SK-N-SH treated with all-trans-retinoic acid at 6 μM for 48 hours (cell line): ENCODE measurements around the gene KRT73.

ENCODE experiments used
- ATAC-seq: fragments of 200-7000 bp; cut with Tn5 transposase; 3 replicates; pipeline ENCODE4 v1.9.1; 2020; ENCODE audit warnings: mild to moderate bottlenecking, moderate library complexity
- ARNTL ChIP-seq: fragments of 450-650 bp; formaldehyde crosslinking; IDR thresholded peaks from 2 replicates; pipeline ENCODE4 v1.5.0; 2020; ENCODE audit warnings: low read depth, mild to moderate bottlenecking, moderate library complexity, borderline replicate concordance
- BACH2 ChIP-seq: fragments of 250-450 bp; sonication (Bioruptor Pico); IDR thresholded peaks from 2 replicates; pipeline ENCODE4 v1.9.0; 2021; ENCODE audit warnings: mild to moderate bottlenecking, borderline replicate concordance
- CREB5 ChIP-seq: fragments of 250-450 bp; sonication (Bioruptor Pico); IDR thresholded peaks from 2 replicates; pipeline ENCODE4 v1.5.1; 2020; ENCODE audit warnings: low read depth, mild to moderate bottlenecking, moderate library complexity
- CSDC2 ChIP-seq: fragments of 250-450 bp; sonication (Bioruptor Pico); IDR thresholded peaks from 2 replicates; pipeline ENCODE4 v1.5.0; 2020; ENCODE audit warnings: mild to moderate bottlenecking, moderate library complexity
- CSRNP3 ChIP-seq: fragments of 250-450 bp; sonication (Bioruptor Pico); IDR thresholded peaks from 2 replicates; pipeline ENCODE4 v1.5.1; 2021; ENCODE audit warnings: mild to moderate bottlenecking, moderate library complexity
- ESRRG ChIP-seq: fragments of 250-450 bp; sonication (Bioruptor Pico); IDR thresholded peaks from 2 replicates; pipeline ENCODE4 v1.6.1; 2021; ENCODE audit warnings: mild to moderate bottlenecking
- GLIS3 ChIP-seq: fragments of 250-450 bp; sonication (Bioruptor Pico); IDR thresholded peaks from 2 replicates; pipeline ENCODE4 v1.5.0; 2020; ENCODE audit warnings: mild to moderate bottlenecking, moderate library complexity
- ISL1 ChIP-seq: fragments of 250-450 bp; sonication (Bioruptor Pico); IDR thresholded peaks from 2 replicates; pipeline ENCODE4 v2.1.2; 2022; ENCODE audit warnings: mild to moderate bottlenecking, moderate library complexity
- OSR1 ChIP-seq: fragments of 250-450 bp; sonication (Bioruptor Pico); IDR thresholded peaks from 2 replicates; pipeline ENCODE4 v1.8.0; 2022; ENCODE audit warnings: moderate library complexity, mild to moderate bottlenecking, inconsistent platforms
- PATZ1 ChIP-seq: fragments of 250-450 bp; sonication (Bioruptor Pico); IDR thresholded peaks from 2 replicates; pipeline ENCODE4 v1.8.0; 2020; ENCODE audit warnings: mild to moderate bottlenecking, moderate library complexity, borderline replicate concordance
- POU6F1 ChIP-seq: fragments of 250-450 bp; sonication (Bioruptor Pico); IDR thresholded peaks from 2 replicates; pipeline ENCODE4 v1.8.0; 2021; ENCODE audit warnings: low read depth, mild to moderate bottlenecking, moderate library complexity, borderline replicate concordance
- RARB ChIP-seq: fragments of 250-450 bp; sonication (Bioruptor Pico); IDR thresholded peaks from 2 replicates; pipeline ENCODE4 v1.8.0; 2021; ENCODE audit warnings: mild to moderate bottlenecking, moderate library complexity
- SNAI2 ChIP-seq: fragments of 250-450 bp; sonication (Bioruptor Pico); IDR thresholded peaks from 2 replicates; pipeline ENCODE4 v1.5.0; 2020; ENCODE audit warnings: mild to moderate bottlenecking, moderate library complexity
- TCF4 ChIP-seq: fragments of 250-450 bp; sonication (Bioruptor Pico); IDR thresholded peaks from 2 replicates; pipeline ENCODE4 v1.8.0; 2021; ENCODE audit warnings: mild to moderate bottlenecking, moderate library complexity, borderline replicate concordance
- TOX ChIP-seq: fragments of 250-450 bp; sonication (Bioruptor Pico); IDR thresholded peaks from 2 replicates; pipeline ENCODE4 v1.8.0; 2021; ENCODE audit warnings: mild to moderate bottlenecking, moderate library complexity, borderline replicate concordance
- TSHZ2 ChIP-seq: fragments of 250-450 bp; sonication (Bioruptor Pico); IDR thresholded peaks from 2 replicates; pipeline ENCODE4 v1.5.0; 2020; ENCODE audit warnings: mild to moderate bottlenecking, moderate library complexity
- ZC3H10 ChIP-seq: fragments of 250-450 bp; sonication (Bioruptor Pico); IDR thresholded peaks from 2 replicates; pipeline ENCODE4 v1.5.1; 2021; ENCODE audit warnings: mild to moderate bottlenecking, moderate library complexity
- ZFP3 ChIP-seq: fragments of 250-450 bp; sonication (Bioruptor Pico); IDR thresholded peaks from 2 replicates; pipeline ENCODE4 v1.5.0; 2020; ENCODE audit warnings: mild to moderate bottlenecking, moderate library complexity
- ZNF565 ChIP-seq: fragments of 450-650 bp; formaldehyde crosslinking; conservative IDR thresholded peaks from 2 replicates; pipeline ENCODE4 v1.5.0; 2020; ENCODE audit warnings: low read depth, mild to moderate bottlenecking, moderate library complexity
- ZNF70 ChIP-seq: fragments of 450-650 bp; formaldehyde crosslinking; IDR thresholded peaks from 2 replicates; pipeline ENCODE4 v1.5.0; 2020; ENCODE audit warnings: mild to moderate bottlenecking, moderate library complexity
- ZNF8 ChIP-seq: fragments of 450-650 bp; formaldehyde crosslinking; IDR thresholded peaks from 2 replicates; pipeline ENCODE4 v1.5.0; 2020; ENCODE audit warnings: mild to moderate bottlenecking, moderate library complexity

KRT73 gene

GRCh38 chr12:52618866-52619265 lies 507 bp upstream of the KRT73 start (continued):
- no peak for TF ChIP-seq SNAI2 (CRISPR knock-in tag)
- TF ChIP-seq ZFP3: no peak
- TF ChIP-seq, all 23 proteins: peak for 0

- TF ChIP-seq RARB: no peak
- no peak for TF ChIP-seq CSRNP3 (CRISPR knock-in tag)
- no peak for TF ChIP-seq SNAI2 (CRISPR knock-in tag)
- TF ChIP-seq TSHZ2 (CRISPR knock-in tag): no peak
- TF ChIP-seq ZFP3: no peak
- no peak for TF ChIP-seq TOX (CRISPR knock-in tag)
- no peak for TF ChIP-seq ISL1 (CRISPR knock-in tag)
- no peak for TF ChIP-seq TCF4 (CRISPR knock-in tag)
- TF ChIP-seq ZNF70 (CRISPR knock-in tag): no peak
- no peak for TF ChIP-seq ZC3H10 (CRISPR knock-in tag)
- TF ChIP-seq PATZ1: no peak
- no peak for TF ChIP-seq BACH2
- ATAC-seq: no peak
Measured at GRCh38 chr12:52617403-52617785, 965 bp downstream of the KRT73 start.

- TF ChIP-seq ZNF70 (CRISPR knock-in tag) (no peak), ISL1 (CRISPR knock-in tag) (no peak), SNAI2 (CRISPR knock-in tag) (no peak), ESRRG (no peak), CREB5 (CRISPR knock-in tag) (no peak), OSR1 (CRISPR knock-in tag) (no peak), ZFP3 (peak; percentile 55; the same call in 1 of the 2 replicates)
- TF ChIP-seq, all 23 proteins: peak for 1
- ATAC-seq: no peak
Measured at GRCh38 chr12:52616680-52617402, 1.5 kb downstream of the KRT73 start.

- no peak for ATAC-seq
- no peak for TF ChIP-seq GLIS3 (CRISPR knock-in tag)
- no peak for TF ChIP-seq RARB
- TF ChIP-seq POU6F1 (CRISPR knock-in tag): no peak
- TF ChIP-seq CSRNP3 (CRISPR knock-in tag): no peak
- no peak for TF ChIP-seq TCF4 (CRISPR knock-in tag)
- no peak for TF ChIP-seq ZNF8 (CRISPR knock-in tag)
- no peak for TF ChIP-seq ARNTL (CRISPR knock-in tag)
- no peak for TF ChIP-seq CSDC2 (CRISPR knock-in tag)
- TF ChIP-seq ZNF565 (CRISPR knock-in tag): no peak
- no peak for TF ChIP-seq TSHZ2 (CRISPR knock-in tag)
- TF ChIP-seq BACH2: no peak
- no peak for TF ChIP-seq ZC3H10 (CRISPR knock-in tag)
- TF ChIP-seq TOX (CRISPR knock-in tag): no peak
Measured at GRCh38 chr12:52615912-52616311, 2.4 kb downstream of the KRT73 start.
